ENCODE data around the gene TRIM43. TPM values are rescaled to one million over a fixed set of nuclear protein-coding genes. Genes with fewer than 3 reads are reported as not detected.
"Not testable (repeated sequence)": the region's sequence is repeated elsewhere in the genome, so short reads cannot be mapped to it uniquely, and the experiment has no call there.

TRIM43 gene
- total and polyA plus RNA-seq, 8 donors, result 0.25 TPM; not detected in 7

DNA sequence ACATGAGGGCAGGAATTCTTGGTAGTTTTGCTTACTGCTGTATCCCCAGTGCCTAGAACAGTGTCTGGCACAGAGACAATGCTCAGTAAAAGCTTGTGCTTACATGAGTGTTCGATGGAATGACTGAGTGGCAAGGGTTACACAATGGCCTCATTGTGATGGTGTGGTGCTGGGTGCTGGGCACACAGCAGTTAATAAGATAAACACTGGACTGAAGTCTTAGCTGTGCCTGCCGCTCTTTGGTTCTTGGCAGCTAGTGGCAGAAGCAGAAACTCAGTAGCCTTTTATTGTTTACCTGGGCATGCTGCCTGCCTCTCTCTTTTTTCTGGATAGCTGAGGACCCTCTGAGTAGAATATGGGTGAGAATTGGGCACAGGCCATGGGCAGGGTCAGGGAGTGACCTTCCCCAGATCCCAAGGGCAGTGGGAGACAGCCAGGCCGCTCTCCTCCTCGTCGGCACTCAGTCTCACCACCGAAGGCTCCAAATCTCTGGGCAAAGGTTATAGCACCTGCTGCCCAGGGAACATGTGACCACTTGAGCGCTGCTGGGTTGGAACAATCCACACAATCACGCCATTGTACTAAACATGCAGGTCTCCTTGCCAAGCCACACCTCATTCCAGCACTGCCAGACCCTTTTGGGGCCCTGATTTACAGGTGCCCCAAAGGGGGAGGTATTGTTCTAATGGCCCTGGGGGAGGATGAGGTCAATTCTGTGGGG, 54.6 kb downstream of the TRIM43 start:
- H3K4me3 ChIP-seq; H3K4me1 ChIP-seq; H3K36me3 ChIP-seq; H3K27ac ChIP-seq; H3K27me3 ChIP-seq; intact Hi-C loops (cut with DNase I; ENCODE audit: low total_unique reads); DNase-seq; H3K9me3 ChIP-seq: not testable (repeated sequence)
- no CpG with 5 or more reads among the region's 8 CpGs for WGBS, 5 donors

DNA sequence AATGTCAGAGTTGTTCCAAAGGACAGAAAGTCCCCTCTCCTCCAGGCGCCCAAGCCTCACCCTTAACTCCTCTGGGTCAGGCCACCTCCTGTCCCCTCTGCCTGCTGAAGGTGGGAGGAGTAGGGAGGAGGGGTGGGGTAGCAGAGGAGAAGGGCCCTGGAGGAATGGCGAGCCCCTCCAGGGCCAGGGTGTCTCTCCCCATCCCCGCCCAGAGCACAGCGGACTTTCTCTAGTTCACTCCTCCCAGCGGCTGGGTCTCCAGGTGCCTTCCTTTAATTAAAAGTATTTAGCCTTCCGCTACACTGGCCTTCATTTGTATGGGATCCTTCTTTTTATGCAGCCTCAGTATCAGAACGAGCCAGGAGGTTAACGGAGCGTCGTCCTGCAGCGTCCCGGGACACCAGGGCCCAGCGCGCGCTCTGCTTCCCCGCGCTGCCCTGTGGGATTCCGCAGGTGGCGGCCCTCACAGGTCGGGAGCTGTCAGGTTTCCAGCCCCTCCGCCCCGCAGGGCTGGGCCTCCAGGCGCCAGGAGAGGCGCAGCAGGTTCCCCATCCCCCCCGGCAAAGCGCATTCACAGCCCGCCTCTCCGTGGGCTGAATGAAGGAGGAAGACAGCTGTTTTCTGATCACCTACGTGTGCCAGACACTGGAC, 57.2 kb downstream of the TRIM43 start:
- intact Hi-C loops (cut with DNase I; ENCODE audit: low total_unique reads); H3K27ac ChIP-seq; DNase-seq; H3K4me3 ChIP-seq; H3K4me1 ChIP-seq; H3K36me3 ChIP-seq; H3K9me3 ChIP-seq; H3K27me3 ChIP-seq: not testable (repeated sequence)
- 56 to 78% (median 63%) methylated on average over 12 to 14 of the region's 29 CpGs for whole genome bisulfite sequencing, 5 donors

Small RNAs within 50 kb of the gene (small RNA-seq; reads per million reads assigned to genes)
- 0 reads per million in 4 donors for gene AC009237.4
- 0 reads per million in 4 donors for gene AC009237.7

Other genes with a start within 250 kb of the TRIM43 start
- 10 to 100 TPM; 11.7 to 40.7 (median 14.3) TPM for gene FAHD2A, start 189.3 kb upstream of the TRIM43 start, total RNA-seq
- 10 to 100 TPM; 26.2 to 31.1 (median 26.6) TPM for gene FAHD2A, start 189.3 kb upstream of the TRIM43 start, polyA plus RNA-seq
- gene TRIM43B, start 107.2 kb upstream of the TRIM43 start, total RNA-seq, result not detected
- gene TRIM43B, start 107.2 kb upstream of the TRIM43 start, polyA plus RNA-seq, result not detected

Measured in stomach (tissue), 9 donors.